HepG2 (cell line): ENCODE results near the gene DIPK1B.

Source experiments
- BHLHE40 ChIP-seq: IDR thresholded peaks from 2 replicates; pipeline ENCODE4 v1.6.1; 2011; ENCODE audit warnings: low read length, improper control_type of control experiment
- KLF16 ChIP-seq, 2 experiments: sonication (generic) in 1 of 2; formaldehyde crosslinking in 1 of 2; IDR thresholded peaks; 2 replicates each; pipeline versions ENCODE4 v1.6.1 to v1.8.0; 2016 to 2023; ENCODE audit warnings: missing genetic modification reagents in 2 of 2, missing compliant biosample characterization in 1 of 2
- ZFP1 ChIP-seq: IDR thresholded peaks from 2 replicates; pipeline ENCODE4 v1.6.1; 2016
- ZNF562 ChIP-seq: sonication (generic); formaldehyde crosslinking; IDR thresholded peaks from 2 replicates; pipeline ENCODE4 v1.8.0; 2022; ENCODE audit warnings: missing genetic modification reagents, borderline replicate concordance

GRCh38 chr9:136743639-136744211 lies 31.4 kb downstream of the DIPK1B start:
- TF ChIP-seq KLF16 (CRISPR knock-in tag; IDR thresholded peaks at IDR 0.05) (no peak), ZFP1 (CRISPR knock-in tag) (no peak), BHLHE40 (no peak), ZNF562 (CRISPR knock-in tag) (no peak)
